Stimulated activated naive CD8-positive, alpha-beta T cell treated with anti-CD3 and anti-CD28 coated beads, Interleukin-15, Interleukin-2, amounts not matched to agents 100 U/mL and 50 U/mL, for 24 hours (primary cell): Measurements from ENCODE around the gene BEST2.
A peak's percentile ranks its signal among the peaks of the same experiment; 100 is the strongest.
"Not testable (repeated sequence)": the region's sequence is repeated elsewhere in the genome, so short reads cannot be mapped to it uniquely, and the experiment has no call there.

Experiments
- ATAC-seq: fragments of 150-1000 bp; cut with Tn5 transposase; one replicate; pipeline ENCODE4 v1.10.0; 2021
- DNase-seq: peaks from one replicate; pipeline ENCODE4 v3.0.0; 2021

Gene BEST2

GRCh38 chr19:12751635-12752034 lies at the start of gene BEST2:
TSS of gene BEST2 (plus strand) at chr19:12751791. CDS start at chr19:12752593, 802 bp downstream.
- DNase-seq (no peak), ATAC-seq (no peak)

- ATAC-seq (peak; percentile 63), DNase-seq (peak; percentile 49)
These were observed 48.5 kb upstream of the BEST2 start for GRCh38 chr19:12703046-12703445.

- ATAC-seq (no peak), DNase-seq (no peak)
These were observed 46.4 kb upstream of the BEST2 start for GRCh38 chr19:12705169-12705568.

GRCh38 chr19:12705654-12706331 lies 45.8 kb upstream of the BEST2 start:
- DNase-seq (no peak), ATAC-seq (no peak)

- DNase-seq: no peak
- no peak for ATAC-seq
These were observed 45.3 kb upstream of the BEST2 start for GRCh38 chr19:12706332-12706718.

- ATAC-seq (no peak), DNase-seq (no peak)
These were observed 43.0 kb upstream of the BEST2 start for GRCh38 chr19:12708641-12709040.

DNA sequence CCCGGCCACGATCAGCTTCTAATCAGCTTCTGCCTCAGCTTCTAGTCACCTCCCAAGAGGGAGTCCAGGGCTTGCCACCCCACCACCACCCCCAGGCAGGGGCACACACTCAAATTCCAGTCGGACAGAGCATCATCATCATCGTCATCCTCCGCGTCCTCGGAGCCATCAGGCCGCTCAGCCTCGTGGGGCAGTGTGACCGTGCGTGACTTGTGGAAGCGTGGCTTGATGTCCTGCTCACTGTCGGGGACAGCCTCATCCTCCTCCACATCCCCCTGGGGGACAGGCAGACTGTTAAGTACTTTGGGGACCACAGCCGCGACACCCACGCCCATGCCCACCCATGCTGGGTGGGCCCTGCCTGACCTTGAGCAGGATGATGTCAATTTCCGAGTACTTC lies 40.4 kb upstream of the BEST2 start:
- DNase-seq (no peak), ATAC-seq (no peak)

DNA sequence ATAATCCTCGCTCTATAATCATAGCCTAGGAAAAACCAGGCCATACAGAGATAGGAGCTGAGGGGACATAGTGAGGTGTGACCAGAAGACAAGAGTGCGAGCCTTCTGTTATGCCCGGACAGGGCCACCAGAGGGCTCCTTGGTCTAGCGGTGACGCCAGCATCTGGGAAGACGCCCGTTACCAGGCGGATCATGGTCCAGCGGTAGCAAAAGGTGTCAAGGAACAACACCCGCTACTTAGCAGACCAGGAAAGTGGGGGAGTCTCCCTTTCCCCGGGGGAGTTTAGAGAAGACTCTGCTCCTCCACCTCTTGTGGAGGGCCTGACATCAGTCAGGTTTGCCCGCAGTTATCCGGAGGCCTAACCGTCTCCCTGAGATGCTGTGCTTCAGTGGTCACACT lies 39.5 kb upstream of the BEST2 start:
- not testable (repeated sequence) for DNase-seq, ATAC-seq

DNA sequence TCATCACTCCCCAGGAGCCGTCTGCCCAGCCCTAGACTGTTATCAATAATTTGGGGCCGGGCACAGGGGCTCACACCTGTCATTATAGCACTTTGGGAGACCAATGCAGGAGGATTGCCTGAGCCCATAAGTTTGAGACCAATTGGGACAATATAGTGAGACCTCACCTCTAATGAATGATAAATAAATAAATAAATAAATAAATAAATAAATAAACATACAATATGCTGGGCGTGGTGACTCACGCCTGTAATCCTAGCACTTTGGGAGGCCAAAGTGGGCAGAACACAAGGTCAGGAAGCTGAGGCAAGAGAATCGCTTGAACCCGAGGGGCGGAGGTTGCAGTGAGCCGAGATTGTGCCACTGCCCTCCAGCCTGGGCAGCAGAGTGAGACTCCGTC lies 38.3 kb upstream of the BEST2 start:
- not testable (repeated sequence) for ATAC-seq, DNase-seq

- DNase-seq: no peak
- no peak for ATAC-seq
These were observed 36.5 kb upstream of the BEST2 start for GRCh38 chr19:12715102-12715501.

DNA sequence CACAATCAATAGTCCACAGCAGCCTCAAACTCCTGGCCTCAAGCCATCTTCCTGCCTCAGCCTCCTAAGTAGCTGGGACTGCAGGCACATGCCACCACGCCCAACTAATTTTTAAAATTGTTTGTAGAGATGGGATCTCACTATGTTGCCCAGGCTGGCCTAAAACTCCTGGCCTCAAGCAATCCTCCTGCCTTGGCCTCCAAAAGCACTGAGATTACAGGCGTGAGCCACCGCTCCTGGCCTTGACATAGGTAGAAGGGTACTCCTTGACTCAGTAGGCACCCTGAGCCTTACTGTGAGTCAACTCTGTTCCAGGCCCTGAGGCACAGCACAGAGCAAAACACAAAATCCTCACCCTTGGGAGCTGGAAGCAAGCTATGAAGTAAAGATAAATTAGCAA lies 35.7 kb upstream of the BEST2 start:
- ATAC-seq (no peak), DNase-seq (no peak)

DNA sequence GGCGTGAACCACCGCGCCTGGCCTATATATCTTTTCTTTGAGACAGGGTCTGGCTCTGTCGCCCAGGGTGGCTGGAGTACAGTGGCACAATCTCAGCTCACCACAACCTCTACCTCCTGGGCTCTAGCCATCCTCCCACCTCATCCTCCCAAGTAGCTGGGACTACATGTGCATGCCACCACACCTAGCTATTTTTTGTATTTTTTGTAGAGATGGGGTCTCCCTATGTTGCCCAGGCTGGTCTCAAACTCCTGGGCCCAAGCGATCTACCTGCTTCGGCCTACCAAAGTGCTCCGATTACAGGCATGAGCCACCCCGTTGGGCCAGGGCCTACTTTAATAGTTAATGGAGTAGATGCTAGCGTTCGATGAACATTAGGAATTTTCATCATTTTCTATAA lies 31.3 kb upstream of the BEST2 start:
- ATAC-seq: no peak
- no peak for DNase-seq

GRCh38 chr19:12720851-12721655 lies 30.5 kb upstream of the BEST2 start:
- ATAC-seq: no peak

GRCh38 chr19:12721656-12722565 lies 29.7 kb upstream of the BEST2 start:
- ATAC-seq (peak; percentile 34), DNase-seq (peak; percentile 62)

More at GRCh38 chr19:12720851-12721655, 30.5 kb upstream of the BEST2 start:
- no peak for DNase-seq

DNA sequence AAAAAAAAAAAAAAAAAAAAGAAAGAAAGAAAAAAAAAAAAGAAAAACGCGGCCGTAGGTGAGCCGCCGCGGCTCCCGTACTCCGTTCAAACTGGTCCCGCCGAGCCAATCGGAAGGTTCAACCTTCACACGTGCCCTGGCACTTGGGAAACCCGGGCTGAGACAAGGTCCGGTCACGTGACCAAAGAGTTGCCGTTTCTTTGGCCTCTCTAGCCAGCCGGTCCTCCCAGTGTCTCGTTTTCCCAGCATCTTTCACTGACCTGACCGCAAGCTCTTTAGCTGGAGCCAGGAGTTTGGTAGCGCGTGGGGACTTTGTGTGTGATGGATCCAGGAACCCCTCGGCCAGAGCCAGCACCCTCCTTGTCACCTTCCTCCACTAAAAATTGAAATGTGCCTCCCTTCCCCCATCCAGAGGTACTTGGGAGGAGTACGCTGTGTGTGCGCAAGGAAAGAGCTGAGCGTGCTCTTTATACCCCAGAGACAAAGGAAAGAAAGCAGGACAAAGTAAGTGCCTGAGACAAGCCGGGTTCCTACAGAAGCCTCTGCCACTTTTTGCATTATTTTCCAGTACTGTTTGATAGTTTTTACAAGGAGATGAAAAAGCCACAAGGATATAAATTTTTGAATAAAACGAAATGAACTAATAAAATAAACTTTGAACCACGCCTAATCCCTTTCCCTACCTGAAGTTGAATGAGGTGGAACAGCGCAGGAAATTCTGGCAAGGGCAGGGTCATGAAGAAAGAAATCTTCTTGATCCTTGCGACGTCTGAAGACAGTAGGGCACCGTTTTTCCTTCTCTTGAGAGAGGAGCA lies 28.8 kb upstream of the BEST2 start:
- DNase-seq (peak; percentile 93), ATAC-seq (peak; percentile 88)

DNA sequence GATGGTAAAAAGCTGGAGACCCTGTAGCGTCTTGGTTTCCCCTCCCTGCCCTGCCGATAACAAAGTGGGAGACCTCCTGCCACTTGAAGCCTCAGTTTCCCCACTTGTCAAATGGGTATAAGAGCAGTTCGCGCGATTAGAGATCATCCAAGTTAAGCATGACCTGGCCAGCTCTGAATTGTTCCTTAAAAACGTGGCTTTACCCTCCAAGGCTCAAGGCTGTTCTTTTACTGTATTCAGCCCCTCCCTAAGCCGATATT lies 28.3 kb upstream of the BEST2 start:
- no peak for ATAC-seq
- DNase-seq: no peak

- DNase-seq (peak; percentile 80), ATAC-seq (peak; percentile 55)
These were observed 27.8 kb upstream of the BEST2 start, which contains the start of gene TNPO2 for GRCh38 chr19:12723641-12724426. TSS of gene TNPO2 (minus strand) at chr19:12723932. CDS start at chr19:12720977, 2,955 bp downstream.

- ATAC-seq, DNase-seq: not testable (repeated sequence)
These were observed 26.0 kb upstream of the BEST2 start for GRCh38 chr19:12725612-12726011.

DNA sequence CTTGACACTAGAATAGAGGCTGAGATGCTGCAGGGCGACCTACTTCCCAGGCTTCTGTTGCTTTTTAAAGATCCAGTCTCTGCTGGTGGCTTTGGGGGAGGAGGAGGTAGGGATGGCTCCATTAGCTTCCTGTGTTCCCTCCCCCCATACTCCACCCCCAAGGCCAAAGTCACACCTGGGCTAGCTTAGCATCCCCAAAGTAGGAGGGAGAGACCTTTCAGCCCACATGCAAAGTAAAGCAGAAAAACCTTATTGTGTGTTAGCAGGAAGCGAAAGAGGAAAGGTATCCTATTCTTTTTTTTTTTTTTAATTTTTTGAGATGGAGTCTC lies 24.6 kb upstream of the BEST2 start:
- ATAC-seq: no peak
- DNase-seq: no peak

DNA sequence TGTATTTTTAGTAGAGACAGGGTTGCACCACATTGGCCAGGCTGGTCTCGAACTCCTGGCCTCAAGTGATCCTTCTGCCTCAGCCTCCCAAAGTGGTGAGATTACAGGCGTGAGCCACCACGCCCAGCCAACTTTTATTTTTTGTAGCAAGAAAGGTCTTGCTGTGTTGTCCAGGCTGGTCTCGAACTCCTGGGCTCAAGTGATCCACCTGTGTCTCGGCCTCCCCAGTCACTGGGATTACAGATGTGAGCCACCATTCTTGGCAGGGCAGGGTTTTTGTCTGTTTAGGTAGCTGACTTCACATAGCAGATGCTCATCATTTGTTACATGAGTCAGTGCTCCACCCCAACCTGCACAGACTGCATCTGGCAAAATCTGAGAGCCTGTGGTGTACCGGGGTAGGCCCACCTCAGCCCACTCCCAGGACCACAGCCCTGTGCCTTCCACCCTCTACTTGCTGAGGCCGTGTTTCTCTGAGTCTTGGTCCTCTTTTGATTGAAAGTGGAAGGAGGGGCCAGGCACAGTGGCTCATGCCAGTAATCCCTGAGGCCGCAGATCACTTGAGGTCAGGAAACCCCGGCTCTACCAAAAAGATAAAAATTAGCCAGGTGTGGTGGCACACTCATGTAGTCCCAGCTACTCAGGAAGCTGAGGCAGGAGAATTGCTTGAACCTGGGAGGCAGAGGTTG lies 23.7 kb upstream of the BEST2 start:
- DNase-seq: no peak
- ATAC-seq: no peak

- no peak for ATAC-seq
- DNase-seq: no peak
These were observed 21.5 kb upstream of the BEST2 start for GRCh38 chr19:12730064-12730463.
